OCI-LY3 (cell line): ENCODE data around the gene PRR11.

ENCODE experiments used
- CTCF ChIP-seq: fragments of 200-600, 300-600 bp; sonication (generic); IDR thresholded peaks from 2 replicates; pipeline ENCODE4 v1.5.1; 2014; ENCODE audit warnings: antibody characterized with exemption, low read length, low read depth
- EZH2phosphoT487 ChIP-seq: fragments of 200-600 bp; shearing (Covaris generic); IDR thresholded peaks from 2 replicates; pipeline ENCODE4 v1.6.1; 2018; ENCODE audit warnings: antibody characterized with exemption, mixed run types, low read depth

DNA sequence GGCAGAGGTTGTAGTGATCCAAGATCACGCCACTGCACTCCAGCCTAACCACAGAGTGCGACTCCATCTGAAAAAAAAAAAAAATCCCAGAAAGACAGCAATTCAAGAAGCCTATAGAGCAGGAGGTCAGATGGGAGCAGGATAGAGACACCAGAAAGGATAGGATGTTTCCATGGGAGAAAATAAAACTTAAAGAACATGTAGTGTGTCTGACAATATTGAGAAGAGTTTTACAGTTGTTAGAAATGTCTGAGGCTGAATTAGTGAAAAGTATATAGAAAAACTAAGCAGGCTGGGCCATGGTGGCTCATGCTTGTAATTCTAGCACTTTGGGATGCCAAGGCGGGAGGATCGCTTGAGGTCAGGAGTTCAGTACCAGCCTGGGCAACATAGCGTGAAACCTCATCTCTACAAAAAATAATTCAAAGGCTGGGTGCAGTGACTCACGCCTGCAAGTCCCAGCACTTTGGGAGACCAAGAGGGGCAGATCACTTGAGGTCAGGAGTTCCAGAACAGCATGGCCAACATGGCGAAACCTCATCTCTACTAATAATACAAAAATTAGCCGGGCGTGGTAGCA is 33.6 kb upstream of the PRR11 start:
- TF ChIP-seq CTCF, result no peak
- TF ChIP-seq EZH2phosphoT487, result no peak
